Measurements from ENCODE around the gene PTGDR2. TPM values are rescaled to one million over a fixed set of nuclear protein-coding genes. Genes with fewer than 3 reads are reported as not detected.

Gene PTGDR2
- 3.1 TPM for total RNA-seq
- long read RNA-seq, transcript PTGDR2-201 (2 exons, 2,895 nt) = major isoform, 5 of 10 reads
- long read RNA-seq, partial matches to known transcripts = 0 of 10 reads
- long read RNA-seq, other reads (novel, unspliced or antisense) = 5 of 10 reads

- intact Hi-C loops (cut with micrococcal nuclease) = no loop called here
- DNase-seq (no peak), ATAC-seq (peak; percentile 45)
Observed at GRCh38 chr11:60855726-60856633, at the start of gene PTGDR2. PTGDR2 (minus strand) TSS chr11:60855950; CDS start chr11:60853722, 2,228 bp downstream.

- intact Hi-C loops (cut with micrococcal nuclease) = no loop called here
- DNase-seq = no peak
- ATAC-seq = no peak
Observed at GRCh38 chr11:60905047-60905446, 49.3 kb upstream of the PTGDR2 start.

GRCh38 chr11:60902625-60903024 is 46.9 kb upstream of the PTGDR2 start:
- no peak for ATAC-seq
- no peak for DNase-seq
- intact Hi-C loops (cut with micrococcal nuclease) = loop anchor here (5.0 kb wide), 1 partner anchor 70 kb away; no protein-coding TSS in a partner anchor

GRCh38 chr11:60900673-60901404 is 45.1 kb upstream of the PTGDR2 start:
- intact Hi-C loops (cut with micrococcal nuclease) = loop anchor here (5.0 kb wide), 1 partner anchor 69 kb away; no protein-coding TSS in a partner anchor
- peak; percentile 48 for DNase-seq
- peak; percentile 34 for ATAC-seq

GRCh38 chr11:60899977-60900376 is 44.2 kb upstream of the PTGDR2 start:
- ATAC-seq (no peak), DNase-seq (no peak)
- intact Hi-C loops (cut with micrococcal nuclease) = loop anchor here (5.0 kb wide), 1 partner anchor 68 kb away; no protein-coding TSS in a partner anchor

GRCh38 chr11:60899046-60899936 is 43.5 kb upstream of the PTGDR2 start:
- no peak for DNase-seq

GRCh38 chr11:60897496-60897895 is 41.7 kb upstream of the PTGDR2 start:
- no peak for DNase-seq

More at GRCh38 chr11:60899046-60899936, 43.5 kb upstream of the PTGDR2 start:
- intact Hi-C loops (cut with micrococcal nuclease) = no loop called here
- peak; percentile 71 for ATAC-seq

GRCh38 chr11:60895687-60896086 is 39.9 kb upstream of the PTGDR2 start:
- intact Hi-C loops (cut with micrococcal nuclease) = no loop called here
- ATAC-seq = no peak
- no peak for DNase-seq

More at GRCh38 chr11:60897496-60897895, 41.7 kb upstream of the PTGDR2 start:
- intact Hi-C loops (cut with micrococcal nuclease) = no loop called here
- ATAC-seq = no peak

GRCh38 chr11:60891103-60891741 is 35.5 kb upstream of the PTGDR2 start:
- peak; percentile 42 for ATAC-seq
- intact Hi-C loops (cut with micrococcal nuclease) = no loop called here
- DNase-seq = peak; percentile 59

GRCh38 chr11:60890696-60891095 is 34.9 kb upstream of the PTGDR2 start:
- intact Hi-C loops (cut with micrococcal nuclease) = no loop called here
- peak; percentile 60 for ATAC-seq
- no peak for DNase-seq

- intact Hi-C loops (cut with micrococcal nuclease) = no loop called here
- ATAC-seq (no peak), DNase-seq (no peak)
Observed at GRCh38 chr11:60889869-60890311, 34.1 kb upstream of the PTGDR2 start.

GRCh38 chr11:60887556-60887955 is 31.8 kb upstream of the PTGDR2 start:
- ATAC-seq = peak; percentile 86
- intact Hi-C loops (cut with micrococcal nuclease) = no loop called here
- DNase-seq = no peak

- no peak for DNase-seq
- ATAC-seq = no peak
- intact Hi-C loops (cut with micrococcal nuclease) = no loop called here
Observed at GRCh38 chr11:60880643-60881282, 25.0 kb upstream of the PTGDR2 start.

GRCh38 chr11:60879971-60880588 is 24.3 kb upstream of the PTGDR2 start:
- DNase-seq (no peak), ATAC-seq (no peak)
- intact Hi-C loops (cut with micrococcal nuclease) = no loop called here

- intact Hi-C loops (cut with micrococcal nuclease) = no loop called here
- ATAC-seq (no peak), DNase-seq (no peak)
Observed at GRCh38 chr11:60879104-60879503, 23.4 kb upstream of the PTGDR2 start.

- ATAC-seq (peak; percentile 91), DNase-seq (no peak)
- intact Hi-C loops (cut with micrococcal nuclease) = no loop called here
Observed at GRCh38 chr11:60878245-60879101, 22.7 kb upstream of the PTGDR2 start.

- DNase-seq (no peak), ATAC-seq (no peak)
- intact Hi-C loops (cut with micrococcal nuclease) = no loop called here
Observed at GRCh38 chr11:60876168-60876485, 20.4 kb upstream of the PTGDR2 start.
